CD14-positive monocyte (primary cell): ENCODE data around the gene TPRN. TPM values are rescaled to one million over a fixed set of nuclear protein-coding genes. Genes with fewer than 3 reads are reported as not detected.

Experiments
- DNase-seq, 3 donors: peaks; one replicate each; pipeline ENCODE4 v3.0.0-alpha.2; 2011 to 2022
- H2AFZ ChIP-seq: 2 replicates; pipeline ENCODE4 v1.6.0; 2012; ENCODE audit warnings: mild to moderate bottlenecking, low read depth, low read length, inconsistent platforms; ENCODE audit not compliant: insufficient read depth, poor library complexity, severe bottlenecking
- H3K27ac ChIP-seq, 2 donors: 1 replicate in 1 of 2; 2 replicates in 1 of 2; pipeline ENCODE4 v1.5.1; 2012 to 2013; ENCODE audit warnings: low read length in 2 of 2, control low read depth in 1 of 2, inconsistent platforms in 1 of 2, low read depth in 1 of 2, mild to moderate bottlenecking in 1 of 2
- H3K27me3 ChIP-seq, 2 donors: one replicate each; pipeline versions ENCODE4 v1.6.0 to v1.6.1; 2011 to 2013; ENCODE audit warnings: low read length in 2 of 2; ENCODE audit not compliant: control insufficient read depth in 2 of 2, insufficient read depth in 2 of 2
- H3K36me3 ChIP-seq, 2 donors: replicated peaks in 1 of 2; 1 replicate in 1 of 2; 2 replicates in 1 of 2; pipeline versions ENCODE4 v1.5.1 to v1.6.1; 2012 to 2013; ENCODE audit warnings: low read length in 2 of 2, control low read depth in 1 of 2, inconsistent platforms in 1 of 2, mild to moderate bottlenecking in 1 of 2; ENCODE audit not compliant: insufficient read depth in 2 of 2, control insufficient read depth in 1 of 2
- H3K4me1 ChIP-seq, 2 donors: 1 replicate in 1 of 2; 2 replicates in 1 of 2; pipeline versions ENCODE4 v1.5.1 to v1.6.1; 2012 to 2013; ENCODE audit warnings: low read length in 2 of 2, control low read depth in 1 of 2, inconsistent platforms in 1 of 2, mild to moderate bottlenecking in 1 of 2, moderate library complexity in 1 of 2; ENCODE audit not compliant: insufficient read depth in 2 of 2, control insufficient read depth in 1 of 2
- H3K4me2 ChIP-seq: replicated peaks from 2 replicates; pipeline ENCODE3; 2012; ENCODE audit warnings: low read length, moderate library complexity, mild to moderate bottlenecking; ENCODE audit not compliant: poor library complexity, severe bottlenecking; ENCODE audit errors: extremely low read depth
- H3K4me3 ChIP-seq, 3 experiments: fragments of 200-600 bp in 1 of 3; sonication (generic) in 1 of 3; replicated peaks in 1 of 3; 1 replicate in 2 of 3; 2 replicates in 1 of 3; pipeline ENCODE4 v1.5.1; 2011 to 2013; ENCODE audit warnings: low read length in 3 of 3, mild to moderate bottlenecking in 3 of 3, control low read depth in 2 of 3, low read depth in 2 of 3, inconsistent platforms in 1 of 3, moderate library complexity in 1 of 3
- H3K79me2 ChIP-seq: 2 replicates; pipeline ENCODE4 v1.6.0; 2012; ENCODE audit warnings: mild to moderate bottlenecking, control low read depth, inconsistent platforms, low read length, moderate library complexity; ENCODE audit not compliant: insufficient read depth
- H3K9ac ChIP-seq: 2 replicates; pipeline ENCODE4 v1.6.0; 2017; ENCODE audit warnings: low read length, mild to moderate bottlenecking; ENCODE audit not compliant: insufficient read depth, poor library complexity, severe bottlenecking
- H3K9me3 ChIP-seq, 2 donors: replicated peaks in 1 of 2; 1 replicate in 1 of 2; 2 replicates in 1 of 2; pipeline versions ENCODE4 v1.5.1 to v1.6.1; 2012 to 2013; ENCODE audit warnings: low read length in 2 of 2, control low read depth in 1 of 2; ENCODE audit not compliant: control insufficient read depth in 1 of 2, insufficient read depth in 1 of 2
- H4K20me1 ChIP-seq: 2 replicates; pipeline ENCODE4 v1.6.0; 2012; ENCODE audit warnings: mild to moderate bottlenecking, low read length, control low read depth, moderate library complexity; ENCODE audit not compliant: insufficient read depth
- H3K27ac Mint-ChIP-seq, 7 donors: one replicate each; pipeline ENCODE4 v1.8.0; 2020; ENCODE audit warnings: mild to moderate bottlenecking in 7 of 7, mixed read lengths in 7 of 7, moderate library complexity in 6 of 7, inconsistent platforms in 2 of 7
- H3K27me3 Mint-ChIP-seq, 3 donors: one replicate each; pipeline ENCODE4 v1.8.0; 2021 to 2022; ENCODE audit warnings: low read depth in 3 of 3, mild to moderate bottlenecking in 3 of 3, mixed read lengths in 3 of 3, moderate library complexity in 3 of 3, inconsistent platforms in 1 of 3
- H3K36me3 Mint-ChIP-seq, 2 donors: one replicate each; pipeline ENCODE4 v1.8.0; 2020; ENCODE audit warnings: mixed read lengths in 2 of 2, inconsistent platforms in 1 of 2, mild to moderate bottlenecking in 1 of 2
- H3K4me1 Mint-ChIP-seq: one replicate; pipeline ENCODE4 v1.8.0; 2020; ENCODE audit warnings: mild to moderate bottlenecking, mixed read lengths
- H3K4me3 Mint-ChIP-seq, 2 donors: one replicate each; pipeline ENCODE4 v1.8.0; 2020; ENCODE audit warnings: mild to moderate bottlenecking in 2 of 2, mixed read lengths in 2 of 2, moderate library complexity in 1 of 2
- H3K9me3 Mint-ChIP-seq, 7 donors: one replicate each; pipeline ENCODE4 v1.8.0; 2020 to 2022; ENCODE audit warnings: mixed read lengths in 7 of 7, mild to moderate bottlenecking in 6 of 7, moderate library complexity in 6 of 7, inconsistent platforms in 2 of 7
- CTCF ChIP-seq: fragments of 200-600 bp; IDR thresholded peaks from one replicate; pipeline ENCODE4 v1.8.0; 2022; ENCODE audit warnings: antibody characterized with exemption, mild to moderate bottlenecking
- WGBS: methylation state at CpG from one replicate; pipeline ENCODE4 v1.1.5; 2013; ENCODE audit warnings: missing lambda C conversion rate; ENCODE audit not compliant: insufficient coverage; 5-methylcytosine and 5-hydroxymethylcytosine counted together
- intact Hi-C, 2 donors: fragments of 100-400 bp; cut with micrococcal nuclease; formaldehyde crosslinking; loops; one replicate each; pipeline versions ENCODE4 v1.15.0 to v1.15.1; 2023
- polyA plus RNA-seq, 3 donors: library from polyadenylated mRNA; depleted of rRNA in 1 of 3; unstranded in 2 of 3; stranded (reverse) in 1 of 3; fragments of 300-500 nt in 2 of 3; fragments of >200 nt in 1 of 3; fragmentation: Illumina TruSeq in 2 of 3; gene quantifications; 1 replicate in 2 of 3; 2 replicates in 1 of 3; pipeline ENCODE4 v1.2.3, GENCODE V29; 2012 to 2021

Gene TPRN
- polyA plus RNA-seq, 3 donors = 0.30 to 4.6 (median 0.46) TPM

- no peak overlapping the region for H3K4me2 ChIP-seq
- intact Hi-C loops = no loop called here
- TF ChIP-seq CTCF = no peak
- no peak overlapping the region for H2AFZ ChIP-seq
- no peaks in the 10 kb centered on the region for H4K20me1 ChIP-seq
- no peak for DNase-seq
- H3K9me3 ChIP-seq = peaks cover 0 to 15% of the 10 kb centered on the region in 2 donors
- H3K79me2 ChIP-seq = no peaks in the 10 kb centered on the region
- Mint-ChIP-seq H3K9me3 (peaks cover 5 to 20% (median 12%) of the 10 kb centered on the region in 7 donors), H3K27ac (peak overlapping the region in 1 of 7 donors; percentile 7), H3K27me3 (peaks cover 14 to 32% (median 24%) of the 10 kb centered on the region in 3 donors), H3K36me3 (no peaks in the 10 kb centered on the region), H3K4me1 (no peaks in the 10 kb centered on the region), H3K4me3 (no peak overlapping the region)
- no peak overlapping the region for H3K9ac ChIP-seq
- H3K4me3 ChIP-seq = no peak overlapping the region
- no peaks in the 10 kb centered on the region for H3K36me3 ChIP-seq
- no peak overlapping the region for H3K27ac ChIP-seq
- WGBS = 53% methylated on average over 9 of the region's 20 CpGs
- H3K27me3 ChIP-seq = peaks cover 0 to 4% of the 10 kb centered on the region in 2 donors
- H3K4me1 ChIP-seq = no peaks in the 10 kb centered on the region
These were observed 50.5 kb downstream of the TPRN start for GRCh38 chr9:137149942-137150616.

GRCh38 chr9:137149363-137149762, 51.2 kb downstream of the TPRN start:
- no peaks in the 10 kb centered on the region for H3K4me1 ChIP-seq
- H3K27me3 ChIP-seq = peaks cover 0 to 3% of the 10 kb centered on the region in 2 donors
- Mint-ChIP-seq H3K36me3 (no peaks in the 10 kb centered on the region), H3K4me3 (no peak overlapping the region), H3K4me1 (no peaks in the 10 kb centered on the region), H3K27me3 (peaks cover 10 to 26% (median 17%) of the 10 kb centered on the region in 3 donors), H3K9me3 (peaks cover 5 to 20% (median 12%) of the 10 kb centered on the region in 7 donors), H3K27ac (no peak overlapping the region)
- no peak for DNase-seq
- no peaks in the 10 kb centered on the region for H3K36me3 ChIP-seq
- intact Hi-C loops = no loop called here
- no peak overlapping the region for H2AFZ ChIP-seq
- no peaks in the 10 kb centered on the region for H3K79me2 ChIP-seq
- H3K27ac ChIP-seq = no peak overlapping the region
- H4K20me1 ChIP-seq = no peaks in the 10 kb centered on the region
- H3K9ac ChIP-seq = no peak overlapping the region
- TF ChIP-seq CTCF = no peak
- peaks cover 0 to 15% of the 10 kb centered on the region in 2 donors for H3K9me3 ChIP-seq
- WGBS = 69% methylated on average over 4 of the region's 5 CpGs
- H3K4me3 ChIP-seq = no peak overlapping the region
- H3K4me2 ChIP-seq = no peak overlapping the region
